Spleen (tissue), 7 donors: ENCODE measurements around the gene HECTD1.

ENCODE experiments used
- CTCF ChIP-seq, 11 experiments: fragments of 200-600 bp in 7 of 11; fragments of 450-650 bp in 4 of 11; sonication (generic) in 4 of 11; IDR thresholded peaks in 8 of 11; conservative IDR thresholded peaks in 3 of 11; 1 replicate in 7 of 11; 2 replicates in 4 of 11; pipeline versions ENCODE4 v1.4.0 to v1.8.0; 2016 to 2021; ENCODE audit warnings: antibody characterized with exemption in 11 of 11, inconsistent platforms in 4 of 11, mild to moderate bottlenecking in 1 of 11
- POLR2A ChIP-seq, 3 donors: fragments of 450-650 bp; IDR thresholded peaks; one replicate each; pipeline ENCODE4 v1.5.1; 2017; ENCODE audit warnings: antibody characterized with exemption in 3 of 3, mild to moderate bottlenecking in 1 of 3
- POLR2AphosphoS5 ChIP-seq, 3 donors: sonication (generic); formaldehyde crosslinking; IDR thresholded peaks; one replicate each; pipeline ENCODE4 v1.5.1; 2017; ENCODE audit warnings: antibody characterized with exemption in 3 of 3
- donor health status: DM: no; HTN: no; CAD: no; lungs with moderate emphysema.
- donor health status: DM: no; HTN: no; CAD: no.
- donor health status: DM: no; HTN: no; CAD: no.

DNA sequence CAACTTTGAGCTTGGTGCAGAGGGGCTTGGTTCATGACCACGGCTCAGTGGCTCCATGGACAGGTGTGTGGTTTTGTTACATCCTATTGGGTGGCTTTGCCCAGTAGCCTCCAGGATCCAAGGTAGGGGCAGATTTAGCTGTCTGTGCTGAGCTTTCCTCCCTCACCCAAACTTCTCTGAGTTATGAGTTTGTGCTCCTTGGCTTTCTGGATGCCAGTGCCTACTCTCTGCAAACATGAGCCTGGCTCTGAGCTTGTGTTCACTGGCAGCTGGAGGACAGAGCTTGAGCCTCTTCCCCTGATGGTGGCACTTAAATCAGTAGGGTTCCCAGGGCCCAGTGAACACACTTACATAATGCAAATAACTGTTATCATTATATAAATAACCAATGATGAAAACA, 45.3 kb upstream of the HECTD1 start:
- no peak for TF ChIP-seq CTCF (IDR thresholded peaks at IDR 0.05 in 8 of 11, conservative IDR thresholded peaks at IDR 0.05 in 3 of 11)
- no peak for TF ChIP-seq POLR2AphosphoS5 (IDR thresholded peaks at IDR 0.05)
- no peak for TF ChIP-seq POLR2A (IDR thresholded peaks at IDR 0.05)
